ENCODE results near the gene PRRT1B. TPM values are rescaled to one million over a fixed set of nuclear protein-coding genes. Genes with fewer than 3 reads are reported as not detected.
A peak's percentile ranks its signal among the peaks of the same experiment; 100 is the strongest.

PRRT1B gene
- polyA plus RNA-seq, 2 of the 4 experiments (the other 2 are of a cell fraction) = 0.79 to 0.80 TPM

DNA sequence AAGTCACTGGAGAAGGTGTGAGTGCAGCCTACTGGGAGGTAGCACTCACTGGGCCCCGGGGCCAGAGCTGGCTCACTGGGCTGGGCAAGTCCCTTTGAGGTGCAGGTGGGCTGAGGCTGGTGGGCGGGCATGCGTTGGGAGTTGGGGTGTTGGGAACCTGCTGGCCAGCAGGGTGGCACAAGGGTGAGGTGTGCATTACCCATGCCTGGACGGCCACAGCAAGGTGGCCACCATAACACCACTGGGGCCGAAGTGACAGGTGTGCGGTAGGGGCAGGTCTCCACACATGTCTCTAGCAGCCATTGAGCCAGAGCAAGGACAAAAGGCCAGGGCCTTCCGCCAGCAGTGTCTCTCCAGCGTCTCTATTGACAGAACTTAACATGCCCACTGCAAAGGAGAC is 22.6 kb downstream of the PRRT1B start:
- POLR2A ChIA-PET = no interaction called here
- FAIRE-seq = no peak

GRCh38 chr9:131574730-131575640 is 29.7 kb downstream of the PRRT1B start:
- ATAC-seq = no peak
- Histone ChIP-seq H3K4me3 (no peak overlapping the region), H3K27ac (no peak overlapping the region), H3K4me2 (no peak overlapping the region), H3K4me1 (no peaks in the 10 kb centered on the region), H3K9me3 (no peaks in the 10 kb centered on the region)
- no peak for FAIRE-seq
- no peak for DNase-seq (ENCODE audit: low read depth in 1 of 2, low spot score in 1 of 2)
- ChIA-PET POLR2A (no interaction called here), CTCF (interaction anchor here (1.9 to 2.6 kb wide), 2 partner anchors 17 to 165 kb away, joined by 6 to 10 read pairs; partner anchors contain the start of gene RAPGEF1)
- WGBS (ENCODE audit: missing lambda C conversion rate) = 94% methylated on average over 11 of the region's 17 CpGs
- TF ChIP-seq POLR2AphosphoS2 (conservative IDR thresholded peaks at IDR 0.05; ENCODE audit: low read length) (no peak), SMC3 (IDR thresholded peaks at IDR 0.05) (no peak), FOXS1 (CRISPR knock-in tag; IDR thresholded peaks at IDR 0.05) (no peak), ZFP36 (IDR thresholded peaks at IDR 0.05; ENCODE audit: borderline replicate concordance, partially characterized antibody) (no peak), MAFK (IDR thresholded peaks at IDR 0.05; ENCODE audit: partially characterized antibody) (no peak), CHD4 (IDR thresholded peaks at IDR 0.05; ENCODE audit: borderline replicate concordance) (no peak), NFE2L2 (conservative IDR thresholded peaks at IDR 0.05; ENCODE audit: low read length) (no peak), NPAS2 (CRISPR knock-in tag; IDR thresholded peaks at IDR 0.05; ENCODE audit: borderline replicate concordance) (no peak), NR3C1 (IDR thresholded peaks at IDR 0.05) (no peak), MYC (IDR thresholded peaks at IDR 0.05; ENCODE audit: borderline replicate concordance, low read length) (no peak), RARB (CRISPR knock-in tag; IDR thresholded peaks at IDR 0.05) (no peak), KDM1A (IDR thresholded peaks at IDR 0.05; ENCODE audit: low read depth) (no peak), RCOR1 (IDR thresholded peaks at IDR 0.05; ENCODE audit: low read depth, low read length) (no peak), EP300 (IDR thresholded peaks at IDR 0.05) (no peak)
- TF ChIP-seq, protein P1, sequence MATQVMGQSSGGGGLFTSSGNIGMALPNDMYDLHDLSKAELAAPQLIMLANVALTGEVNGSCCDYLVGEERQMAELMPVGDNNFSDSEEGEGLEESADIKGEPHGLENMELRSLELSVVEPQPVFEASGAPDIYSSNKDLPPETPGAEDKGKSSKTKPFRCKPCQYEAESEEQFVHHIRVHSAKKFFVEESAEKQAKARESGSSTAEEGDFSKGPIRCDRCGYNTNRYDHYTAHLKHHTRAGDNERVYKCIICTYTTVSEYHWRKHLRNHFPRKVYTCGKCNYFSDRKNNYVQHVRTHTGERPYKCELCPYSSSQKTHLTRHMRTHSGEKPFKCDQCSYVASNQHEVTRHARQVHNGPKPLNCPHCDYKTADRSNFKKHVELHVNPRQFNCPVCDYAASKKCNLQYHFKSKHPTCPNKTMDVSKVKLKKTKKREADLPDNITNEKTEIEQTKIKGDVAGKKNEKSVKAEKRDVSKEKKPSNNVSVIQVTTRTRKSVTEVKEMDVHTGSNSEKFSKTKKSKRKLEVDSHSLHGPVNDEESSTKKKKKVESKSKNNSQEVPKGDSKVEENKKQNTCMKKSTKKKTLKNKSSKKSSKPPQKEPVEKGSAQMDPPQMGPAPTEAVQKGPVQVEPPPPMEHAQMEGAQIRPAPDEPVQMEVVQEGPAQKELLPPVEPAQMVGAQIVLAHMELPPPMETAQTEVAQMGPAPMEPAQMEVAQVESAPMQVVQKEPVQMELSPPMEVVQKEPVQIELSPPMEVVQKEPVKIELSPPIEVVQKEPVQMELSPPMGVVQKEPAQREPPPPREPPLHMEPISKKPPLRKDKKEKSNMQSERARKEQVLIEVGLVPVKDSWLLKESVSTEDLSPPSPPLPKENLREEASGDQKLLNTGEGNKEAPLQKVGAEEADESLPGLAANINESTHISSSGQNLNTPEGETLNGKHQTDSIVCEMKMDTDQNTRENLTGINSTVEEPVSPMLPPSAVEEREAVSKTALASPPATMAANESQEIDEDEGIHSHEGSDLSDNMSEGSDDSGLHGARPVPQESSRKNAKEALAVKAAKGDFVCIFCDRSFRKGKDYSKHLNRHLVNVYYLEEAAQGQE (IDR thresholded peaks at IDR 0.05) = no peak
- TF ChIP-seq, protein P2, sequence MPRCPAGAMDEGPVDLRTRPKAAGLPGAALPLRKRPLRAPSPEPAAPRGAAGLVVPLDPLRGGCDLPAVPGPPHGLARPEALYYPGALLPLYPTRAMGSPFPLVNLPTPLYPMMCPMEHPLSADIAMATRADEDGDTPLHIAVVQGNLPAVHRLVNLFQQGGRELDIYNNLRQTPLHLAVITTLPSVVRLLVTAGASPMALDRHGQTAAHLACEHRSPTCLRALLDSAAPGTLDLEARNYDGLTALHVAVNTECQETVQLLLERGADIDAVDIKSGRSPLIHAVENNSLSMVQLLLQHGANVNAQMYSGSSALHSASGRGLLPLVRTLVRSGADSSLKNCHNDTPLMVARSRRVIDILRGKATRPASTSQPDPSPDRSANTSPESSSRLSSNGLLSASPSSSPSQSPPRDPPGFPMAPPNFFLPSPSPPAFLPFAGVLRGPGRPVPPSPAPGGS (IDR thresholded peaks at IDR 0.05) = no peak
- TF ChIP-seq, protein P3, sequence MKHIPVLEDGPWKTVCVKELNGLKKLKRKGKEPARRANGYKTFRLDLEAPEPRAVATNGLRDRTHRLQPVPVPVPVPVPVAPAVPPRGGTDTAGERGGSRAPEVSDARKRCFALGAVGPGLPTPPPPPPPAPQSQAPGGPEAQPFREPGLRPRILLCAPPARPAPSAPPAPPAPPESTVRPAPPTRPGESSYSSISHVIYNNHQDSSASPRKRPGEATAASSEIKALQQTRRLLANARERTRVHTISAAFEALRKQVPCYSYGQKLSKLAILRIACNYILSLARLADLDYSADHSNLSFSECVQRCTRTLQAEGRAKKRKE (CRISPR knock-in tag; IDR thresholded peaks at IDR 0.05; ENCODE audit: low read depth) = no peak

More for the DNA sequence above, 22.6 kb downstream of the PRRT1B start:
- no peak overlapping the region for H3K4me2 ChIP-seq
- ATAC-seq (peak in 1 of 2 experiments; percentile 38; a peak in 2 of 6 replicates), DNase-seq (ENCODE audit: low read depth in 1 of 2, low spot score in 1 of 2) (no peak)
- H3K4me3 ChIP-seq = no peak overlapping the region
- CTCF ChIA-PET = interaction anchor here (0.6 to 0.9 kb wide), 2 partner anchors 9 to 13 kb away, joined by 4 read pairs; no protein-coding TSS in a partner anchor
- no peak overlapping the region for H3K27ac ChIP-seq
- H3K9me3 ChIP-seq = peaks cover 3% of the 10 kb centered on the region; the same call in 2 of the 3 replicates
- no peaks in the 10 kb centered on the region for H3K4me1 ChIP-seq
- no peak for TF ChIP-seq KDM1A (IDR thresholded peaks at IDR 0.05; ENCODE audit: low read depth)
- no peak for TF ChIP-seq CBX8 (IDR thresholded peaks at IDR 0.05)
- 91% methylated on average over 8 of the region's 8 CpGs for WGBS (ENCODE audit: missing lambda C conversion rate)
